HG02571 (cell line): ENCODE results near the gene ZNF792.
"Not testable (repeated sequence)": the region's sequence is repeated elsewhere in the genome, so short reads cannot be mapped to it uniquely, and the experiment has no call there.

Source experiments
- ATAC-seq: cut with Tn5 transposase; IDR thresholded peaks from one replicate; pipeline ENCODE4 v1.9.1; 2021; ENCODE audit warnings: mild to moderate bottlenecking, moderate library complexity; ENCODE audit not compliant: unreplicated experiment

Gene ZNF792

GRCh38 chr19:34972163-34972705 is 8.2 kb upstream of the ZNF792 start:
- no peak for ATAC-seq

- not testable (repeated sequence) for ATAC-seq
These were observed 6.3 kb upstream of the ZNF792 start for GRCh38 chr19:34970185-34970780.

GRCh38 chr19:34969721-34970120 is 5.7 kb upstream of the ZNF792 start:
- no peak for ATAC-seq

- no peak for ATAC-seq
These were observed 3.5 kb upstream of the ZNF792 start for GRCh38 chr19:34967551-34967950.

DNA sequence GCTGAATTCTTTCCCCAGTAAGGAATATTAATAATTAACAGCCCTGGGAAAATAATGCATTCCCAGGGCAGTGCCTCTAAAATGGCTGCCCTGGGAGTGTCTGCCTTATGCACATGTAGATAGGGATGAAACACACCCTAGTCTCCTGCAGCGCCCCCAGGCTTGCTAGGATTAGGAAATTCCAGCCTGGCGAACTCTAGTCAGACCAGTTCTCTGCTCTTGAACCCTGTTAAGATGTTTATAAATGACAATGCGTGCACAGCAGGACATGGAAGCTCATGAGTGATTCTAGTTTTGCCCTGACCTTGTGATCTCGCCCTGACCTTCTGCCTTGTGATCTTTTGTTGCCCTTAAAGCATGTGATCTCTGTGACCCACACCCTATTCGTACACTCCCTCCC is 1.5 kb upstream of the ZNF792 start:
- not testable (repeated sequence) for ATAC-seq

DNA sequence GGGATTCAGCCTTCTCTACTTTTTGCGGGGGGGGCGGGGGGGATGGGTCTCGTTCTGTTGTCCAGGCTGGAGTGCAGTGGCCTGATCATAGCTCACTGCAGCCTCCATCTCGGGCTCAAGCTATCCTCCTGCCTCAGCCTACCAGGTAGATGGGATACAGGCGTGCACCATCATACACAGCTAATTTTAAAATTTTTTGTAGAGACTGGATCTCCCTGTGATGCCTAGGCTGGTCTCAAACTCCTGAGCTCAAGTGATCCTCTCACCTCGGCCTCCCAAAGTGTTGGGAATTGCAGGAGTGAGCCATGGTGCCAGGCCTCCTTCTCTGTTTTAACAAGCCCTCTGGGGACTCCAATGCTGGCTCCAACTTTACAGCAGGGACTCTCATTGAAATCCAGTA is 569 bp upstream of the ZNF792 start:
- no peak for ATAC-seq

- no peak for ATAC-seq
These were observed 1.1 kb downstream of the ZNF792 start for GRCh38 chr19:34962687-34963572.

DNA sequence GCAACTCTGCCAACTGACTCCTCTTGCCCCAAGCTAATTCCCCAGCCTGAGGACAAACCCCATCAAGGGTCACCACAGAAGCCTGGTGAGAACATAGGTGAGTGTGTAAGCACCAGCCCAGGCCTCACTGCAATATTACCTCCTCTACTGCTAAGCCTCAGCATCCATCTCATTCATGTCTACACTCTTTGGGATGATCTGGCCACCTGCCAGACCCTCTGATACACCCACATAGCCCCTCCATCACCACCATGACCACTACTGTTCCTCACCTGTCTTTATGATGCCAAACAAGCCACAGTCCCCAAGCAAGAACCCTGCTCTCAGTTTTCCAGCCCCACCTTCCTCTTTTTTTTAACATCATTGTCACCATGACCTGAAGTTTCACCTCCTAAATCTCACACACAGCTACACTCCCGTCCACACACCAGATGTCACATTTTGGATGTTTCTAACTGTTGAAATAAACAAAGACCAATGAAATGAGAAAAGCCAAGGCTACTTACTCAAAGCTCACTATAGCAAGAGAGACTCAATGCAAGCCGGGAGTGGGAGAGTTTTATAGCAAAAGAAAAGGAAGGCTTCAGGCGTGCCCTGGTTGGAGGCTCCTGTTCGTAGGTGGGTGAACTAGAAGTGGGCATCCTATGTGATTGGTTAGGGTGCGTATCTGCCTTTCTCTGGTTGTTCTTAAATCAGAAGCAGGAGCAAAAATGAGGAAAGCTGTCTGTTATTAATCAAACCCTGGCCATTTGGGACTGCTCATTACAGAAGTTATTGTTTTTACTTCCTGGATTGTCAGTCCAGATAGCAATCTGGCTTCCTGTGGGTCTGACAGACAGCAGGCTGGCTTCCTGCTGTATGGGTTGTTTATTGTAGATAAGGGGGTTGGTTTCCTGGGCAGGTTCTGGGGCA is 2.0 kb downstream of the ZNF792 start:
- ATAC-seq, result no peak

- ATAC-seq, result no peak
These were observed 2.9 kb downstream of the ZNF792 start for GRCh38 chr19:34960940-34961679.

DNA sequence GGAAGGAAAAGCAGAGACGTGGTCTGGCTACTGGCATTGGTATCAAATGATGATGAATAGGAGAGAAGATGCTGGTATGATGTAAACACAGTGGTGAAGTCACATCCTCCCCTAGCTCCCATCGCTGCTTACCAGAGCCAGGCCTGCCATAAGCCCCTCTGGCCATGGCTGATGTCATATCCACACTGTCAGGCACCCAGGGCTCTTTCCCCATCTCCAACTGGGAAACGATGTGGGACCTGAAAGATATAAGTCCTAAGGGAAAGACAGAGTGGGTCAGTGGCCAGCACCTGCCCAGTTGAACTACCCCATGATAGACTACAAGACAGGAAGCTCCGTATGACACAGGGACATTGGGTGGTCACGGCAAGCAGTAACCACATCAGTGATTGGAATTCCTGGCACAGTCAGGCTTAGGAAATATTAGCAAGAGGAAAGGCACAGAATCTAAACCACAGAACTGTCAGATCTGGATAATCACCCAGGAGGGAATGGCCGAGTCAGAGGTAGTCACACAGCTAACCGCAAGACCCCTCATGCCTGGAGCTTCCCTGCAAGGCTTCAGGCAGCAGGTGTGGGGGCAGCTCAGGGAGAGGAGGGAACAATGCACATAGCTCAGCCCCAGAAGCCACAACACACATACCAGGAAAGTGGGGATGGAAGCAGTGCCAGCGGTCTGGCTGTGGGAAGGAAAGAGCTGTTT is 3.8 kb downstream of the ZNF792 start:
- no peak for ATAC-seq

DNA sequence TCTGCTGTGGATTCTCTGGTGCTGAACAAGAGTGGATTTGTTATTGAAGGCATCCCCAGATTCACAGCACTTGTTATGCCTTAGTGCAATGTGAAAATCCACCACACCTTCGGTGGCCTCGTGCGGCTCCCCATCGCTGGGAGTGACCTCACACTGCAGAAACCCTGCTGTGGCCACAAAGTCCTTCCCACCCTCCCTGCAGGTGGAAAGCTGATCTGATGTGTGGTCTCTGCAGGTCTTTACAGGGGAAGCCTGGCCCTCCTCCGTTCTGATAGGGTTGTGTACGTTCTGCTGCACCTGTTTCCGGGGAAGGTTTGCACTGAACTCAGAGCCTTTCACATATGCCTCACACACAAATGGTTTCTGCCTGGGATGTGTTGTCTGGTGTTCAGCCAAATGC is 5.0 kb downstream of the ZNF792 start:
- ATAC-seq, result no peak

DNA sequence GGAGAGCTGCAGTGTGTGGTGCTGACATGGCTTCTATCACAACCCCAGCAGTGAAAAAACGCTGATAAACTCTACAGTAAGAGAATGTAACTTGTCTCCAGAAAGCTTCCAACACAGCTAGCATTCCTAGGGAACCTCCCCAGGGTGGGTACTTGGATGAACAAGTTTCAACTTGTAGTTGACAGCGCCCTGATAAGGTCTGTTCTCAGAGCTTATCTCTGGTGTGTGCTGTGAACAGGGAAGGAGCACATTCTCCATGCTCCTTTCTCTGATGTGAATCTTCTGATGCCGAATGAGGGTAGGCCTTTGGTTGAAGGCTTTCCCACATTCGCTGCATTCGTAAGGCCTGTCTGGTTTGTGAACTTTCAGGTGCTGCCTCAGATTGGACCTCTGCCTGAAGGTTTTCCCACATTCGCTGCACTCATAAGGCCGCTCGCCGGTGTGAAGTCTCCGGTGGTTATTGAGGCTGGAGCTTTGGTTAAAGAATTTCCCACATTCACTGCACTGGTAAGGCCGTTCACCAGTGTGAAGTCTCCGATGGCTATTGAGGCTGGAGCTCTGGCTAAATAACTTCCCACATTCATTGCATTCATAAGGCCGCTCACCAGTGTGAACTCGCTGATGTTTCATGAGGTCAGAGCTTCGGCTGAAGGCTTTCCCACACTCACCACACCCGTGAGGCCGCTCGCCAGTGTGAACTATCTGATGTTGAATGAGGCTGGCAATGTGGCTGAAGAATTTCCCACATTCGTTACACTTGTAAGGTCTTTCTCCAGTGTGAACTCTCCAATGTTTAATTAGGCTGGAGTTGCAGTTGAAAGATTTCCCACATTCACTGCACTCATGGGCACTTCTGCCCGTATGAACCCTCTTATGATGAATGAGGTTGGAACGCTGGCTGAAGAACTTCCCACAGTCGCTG is 5.9 kb downstream of the ZNF792 start:
- no peak for ATAC-seq

- ATAC-seq, result no peak
These were observed 10.9 kb downstream of the ZNF792 start for GRCh38 chr19:34953092-34953491.

DNA sequence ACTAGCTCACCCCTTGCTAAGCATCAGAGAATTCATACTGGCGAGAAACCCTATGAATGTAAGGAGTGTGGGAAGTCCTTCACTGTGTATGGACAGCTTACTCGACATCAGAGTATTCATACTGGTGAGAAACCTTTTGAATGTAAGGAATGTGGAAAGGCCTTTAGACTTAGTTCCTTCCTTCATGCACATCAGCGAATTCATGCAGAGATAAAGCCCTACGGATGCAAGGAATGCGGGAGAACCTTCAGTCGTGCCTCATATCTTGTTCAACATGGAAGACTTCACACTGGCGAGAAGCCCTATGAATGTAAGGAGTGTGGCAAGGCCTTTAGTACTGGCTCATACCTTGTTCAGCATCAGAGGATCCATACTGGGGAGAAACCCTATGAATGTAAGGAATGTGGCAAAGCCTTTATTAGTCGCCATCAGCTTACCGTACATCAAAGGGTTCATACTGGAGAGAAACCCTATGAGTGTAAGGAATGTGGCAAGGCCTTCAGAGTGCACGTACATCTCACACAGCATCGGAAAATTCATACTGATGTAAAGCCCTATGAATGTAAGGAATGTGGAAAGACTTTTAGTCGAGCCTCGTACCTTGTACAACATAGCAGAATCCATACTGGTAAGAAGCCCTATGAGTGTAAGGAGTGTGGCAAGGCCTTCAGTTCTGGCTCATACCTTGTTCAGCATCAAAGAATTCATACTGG is 20.0 kb downstream of the ZNF792 start:
- ATAC-seq, result no peak

DNA sequence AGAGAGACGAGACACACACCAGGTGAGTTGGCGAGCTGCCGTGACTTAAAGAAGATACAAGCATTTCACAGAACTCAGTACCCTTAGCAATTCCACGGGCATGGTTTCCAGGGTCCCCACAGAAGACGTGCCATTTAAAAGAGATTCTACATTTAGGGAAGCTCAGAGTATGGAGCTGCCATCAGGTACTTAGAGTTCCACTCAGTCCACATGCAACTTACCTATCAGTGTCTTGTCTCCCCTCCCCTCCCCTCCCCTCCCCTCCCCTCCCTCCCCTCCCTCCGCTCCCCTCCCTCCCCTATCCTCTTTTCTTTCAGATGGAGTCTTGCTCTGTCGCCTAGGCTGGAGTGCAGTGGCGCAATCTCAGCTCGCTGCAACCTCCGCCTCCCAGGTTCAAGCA is 25.1 kb downstream of the ZNF792 start:
- ATAC-seq, result no peak

- no peak for ATAC-seq
These were observed 27.8 kb downstream of the ZNF792 start for GRCh38 chr19:34936184-34936583.

- ATAC-seq, result no peak
These were observed 31.5 kb downstream of the ZNF792 start for GRCh38 chr19:34932494-34932893.
